ENCODE data around the gene TOMM34. TPM values are rescaled to one million over a fixed set of nuclear protein-coding genes. Genes with fewer than 3 reads are reported as not detected.

Gene TOMM34
- total RNA-seq, 1 donor from 2014 or later: 45.8 TPM

GRCh38 chr20:44917399-44917798 is 42.8 kb downstream of the TOMM34 start:
- peaks cover 14% of the 10 kb centered on the region for H3K36me3 ChIP-seq (ENCODE audit: insufficient read depth, low read length)
- H3K9me3 ChIP-seq (ENCODE audit: insufficient read depth, low read depth, low read length): no peaks in the 10 kb centered on the region
- no peak for TF ChIP-seq CTCF (IDR thresholded peaks at IDR 0.05; ENCODE audit: insufficient read depth, low read depth, low read length)
- no peak for TF ChIP-seq EZH2 (IDR thresholded peaks at IDR 0.05; ENCODE audit: insufficient read depth, low read length)
- Mint-ChIP-seq H3K4me3 (ENCODE audit: unreplicated experiment) (no peak overlapping the region), H3K36me3 (ENCODE audit: low read depth, unreplicated experiment) (peaks cover 20% of the 10 kb centered on the region), H3K27me3 (ENCODE audit: low read depth, unreplicated experiment) (no peaks in the 10 kb centered on the region), H3K4me1 (ENCODE audit: low read depth, unreplicated experiment) (no peaks in the 10 kb centered on the region), H3K27ac (ENCODE audit: unreplicated experiment) (no peak overlapping the region), H3K9me3 (ENCODE audit: unreplicated experiment) (no peaks in the 10 kb centered on the region)
- no peaks in the 10 kb centered on the region for H3K4me1 ChIP-seq (ENCODE audit: insufficient read depth, low read length)
- FAIRE-seq: no peak
- no peak overlapping the region for H3K27ac ChIP-seq (ENCODE audit: low read depth, low read length)
- H3K27me3 ChIP-seq (ENCODE audit: insufficient read depth, low read length): no peaks in the 10 kb centered on the region
- H3K9ac ChIP-seq (ENCODE audit: low read length): no peak overlapping the region
- H3K4me2 ChIP-seq (ENCODE audit: low read length): no peak overlapping the region
- H3K79me2 ChIP-seq (ENCODE audit: insufficient read depth, low read length): no peaks in the 10 kb centered on the region
- DNase-seq (ENCODE audit: low read depth): no peak
- H4K20me1 ChIP-seq (ENCODE audit: insufficient read depth, low read length): no peaks in the 10 kb centered on the region
- H2AFZ ChIP-seq (ENCODE audit: low read depth, low read length): no peak overlapping the region
- no peak overlapping the region for H3K4me3 ChIP-seq (ENCODE audit: insufficient read depth, low read depth, low read length)

- no peak overlapping the region for H3K27ac Mint-ChIP-seq (ENCODE audit: unreplicated experiment)
- peaks cover 20% of the 10 kb centered on the region for H3K36me3 Mint-ChIP-seq (ENCODE audit: low read depth, unreplicated experiment)
- Histone ChIP-seq H3K9me3 (ENCODE audit: insufficient read depth, low read depth, low read length) (no peaks in the 10 kb centered on the region), H2AFZ (ENCODE audit: low read depth, low read length) (no peak overlapping the region), H3K27ac (ENCODE audit: low read depth, low read length) (no peak overlapping the region), H3K27me3 (ENCODE audit: insufficient read depth, low read length) (no peaks in the 10 kb centered on the region), H3K4me1 (ENCODE audit: insufficient read depth, low read length) (no peaks in the 10 kb centered on the region), H3K79me2 (ENCODE audit: insufficient read depth, low read length) (no peaks in the 10 kb centered on the region), H3K4me3 (ENCODE audit: insufficient read depth, low read depth, low read length) (no peak overlapping the region), H3K36me3 (ENCODE audit: insufficient read depth, low read length) (peaks cover 14% of the 10 kb centered on the region), H3K9ac (ENCODE audit: low read length) (no peak overlapping the region), H3K4me2 (ENCODE audit: low read length) (no peak overlapping the region), H4K20me1 (ENCODE audit: insufficient read depth, low read length) (peaks cover 4% of the 10 kb centered on the region)
- DNase-seq (ENCODE audit: low read depth) (no peak), FAIRE-seq (no peak)
- H3K27me3 Mint-ChIP-seq (ENCODE audit: low read depth, unreplicated experiment): no peaks in the 10 kb centered on the region
- no peaks in the 10 kb centered on the region for H3K9me3 Mint-ChIP-seq (ENCODE audit: unreplicated experiment)
- no peak overlapping the region for H3K4me3 Mint-ChIP-seq (ENCODE audit: unreplicated experiment)
- peaks cover 5% of the 10 kb centered on the region for H3K4me1 Mint-ChIP-seq (ENCODE audit: low read depth, unreplicated experiment)
- TF ChIP-seq EZH2 (IDR thresholded peaks at IDR 0.05; ENCODE audit: insufficient read depth, low read length) (no peak), CTCF (IDR thresholded peaks at IDR 0.05; ENCODE audit: insufficient read depth, low read depth, low read length) (no peak)
These were observed 43.6 kb downstream of the TOMM34 start for GRCh38 chr20:44916586-44916985.

GRCh38 chr20:44914924-44915323 is 45.3 kb downstream of the TOMM34 start:
- peaks cover 20% of the 10 kb centered on the region for H3K36me3 Mint-ChIP-seq (ENCODE audit: low read depth, unreplicated experiment)
- Histone ChIP-seq H3K79me2 (ENCODE audit: insufficient read depth, low read length) (peaks cover 5% of the 10 kb centered on the region), H3K4me2 (ENCODE audit: low read length) (no peak overlapping the region), H3K4me3 (ENCODE audit: insufficient read depth, low read depth, low read length) (no peak overlapping the region), H3K4me1 (ENCODE audit: insufficient read depth, low read length) (no peaks in the 10 kb centered on the region), H2AFZ (ENCODE audit: low read depth, low read length) (no peak overlapping the region), H3K9ac (ENCODE audit: low read length) (no peak overlapping the region), H3K27me3 (ENCODE audit: insufficient read depth, low read length) (no peaks in the 10 kb centered on the region), H3K9me3 (ENCODE audit: insufficient read depth, low read depth, low read length) (no peaks in the 10 kb centered on the region), H4K20me1 (ENCODE audit: insufficient read depth, low read length) (peaks cover 5% of the 10 kb centered on the region), H3K36me3 (ENCODE audit: insufficient read depth, low read length) (peaks cover 14% of the 10 kb centered on the region), H3K27ac (ENCODE audit: low read depth, low read length) (no peak overlapping the region)
- no peaks in the 10 kb centered on the region for H3K27me3 Mint-ChIP-seq (ENCODE audit: low read depth, unreplicated experiment)
- no peaks in the 10 kb centered on the region for H3K9me3 Mint-ChIP-seq (ENCODE audit: unreplicated experiment)
- peaks cover 6% of the 10 kb centered on the region for H3K4me1 Mint-ChIP-seq (ENCODE audit: low read depth, unreplicated experiment)
- H3K27ac Mint-ChIP-seq (ENCODE audit: unreplicated experiment): no peak overlapping the region
- TF ChIP-seq CTCF (IDR thresholded peaks at IDR 0.05; ENCODE audit: insufficient read depth, low read depth, low read length): no peak
- no peak for TF ChIP-seq EZH2 (IDR thresholded peaks at IDR 0.05; ENCODE audit: insufficient read depth, low read length)
- H3K4me3 Mint-ChIP-seq (ENCODE audit: unreplicated experiment): no peak overlapping the region
- DNase-seq (ENCODE audit: low read depth) (no peak), FAIRE-seq (no peak)

Data from astrocyte (in vitro differentiated cells and primary cell).